Esophagus squamous epithelium (tissue), 4 donors: ENCODE measurements around the gene CYTIP.

Experiments used
- CTCF ChIP-seq, 6 experiments: fragments of 450-650 bp in 4 of 6; fragments of 200-600 bp in 2 of 6; sonication (generic) in 2 of 6; IDR thresholded peaks; one replicate each; pipeline ENCODE4 v1.5.1; 2016 to 2019; ENCODE audit warnings: antibody characterized with exemption in 6 of 6, mild to moderate bottlenecking in 4 of 6, moderate library complexity in 4 of 6
- POLR2A ChIP-seq, 4 donors: fragments of 450-650 bp; IDR thresholded peaks; one replicate each; pipeline ENCODE4 v1.6.1; 2017; ENCODE audit warnings: antibody characterized with exemption in 4 of 4, mild to moderate bottlenecking in 4 of 4, moderate library complexity in 3 of 4

GRCh38 chr2:157415591-157416101 is 28.2 kb downstream of the CYTIP start:
- no peak for TF ChIP-seq POLR2A (IDR thresholded peaks at IDR 0.05)
- TF ChIP-seq CTCF (IDR thresholded peaks at IDR 0.05) = no peak
